Breast epithelium (tissue), 3 donors: ENCODE measurements around the gene AGXT2.

Source experiments
- POLR2A ChIP-seq: fragments of 450-650 bp; IDR thresholded peaks from one replicate; pipeline ENCODE4 v1.6.1; 2016; ENCODE audit warnings: antibody characterized with exemption, mild to moderate bottlenecking, moderate library complexity
- POLR2AphosphoS5 ChIP-seq, 3 donors: sonication (generic); formaldehyde crosslinking; IDR thresholded peaks; one replicate each; pipeline ENCODE4 v1.6.1; 2017; ENCODE audit warnings: antibody characterized with exemption in 3 of 3
- TF ChIP-seq, protein P1 (sequence below), 3 donors: fragments of 450-650 bp; IDR thresholded peaks; one replicate each; pipeline ENCODE4 v1.5.1; 2016 to 2017; ENCODE audit warnings: antibody characterized with exemption in 3 of 3, mild to moderate bottlenecking in 3 of 3, moderate library complexity in 3 of 3

DNA sequence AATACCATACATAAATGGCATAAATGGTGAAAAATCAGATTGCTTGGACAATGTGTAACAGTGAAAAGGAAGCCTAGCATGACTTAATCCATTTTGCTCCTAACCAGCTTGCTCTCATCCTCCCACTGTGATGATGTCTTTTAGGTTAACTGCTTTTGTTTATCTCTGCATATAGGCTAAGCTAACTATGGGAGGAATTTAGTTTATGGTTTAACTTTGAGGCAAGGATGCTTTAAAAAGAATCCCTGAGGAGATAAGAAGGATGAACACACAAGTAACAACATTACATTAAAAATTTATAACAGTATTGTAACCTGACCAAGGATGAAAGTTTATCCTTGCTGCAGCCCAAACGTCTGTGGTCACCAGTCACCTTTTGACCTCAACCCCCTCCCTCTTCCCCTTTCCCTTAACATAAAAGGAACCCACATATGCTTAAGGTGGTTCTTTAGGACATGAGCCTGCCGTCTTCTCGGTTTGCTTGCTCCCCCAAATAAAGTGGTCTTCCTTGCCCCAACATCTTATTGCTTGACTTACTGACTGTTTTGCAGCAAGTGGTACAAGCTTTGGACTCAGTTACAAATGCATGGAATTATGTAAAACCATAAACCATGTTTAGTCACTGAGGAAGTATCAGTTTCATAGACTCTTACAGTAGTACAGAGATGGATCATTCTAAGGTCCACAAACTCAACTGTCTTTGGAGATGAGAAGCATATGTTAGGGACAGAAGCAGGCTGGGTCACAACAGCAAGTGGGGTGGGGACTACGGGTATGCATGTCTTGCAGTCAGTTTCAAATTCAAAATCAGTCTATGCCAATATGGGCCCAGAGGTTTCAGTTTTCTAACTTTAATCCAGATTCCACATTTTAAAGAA is 31.3 kb downstream of the AGXT2 start:
- TF ChIP-seq, protein P1, sequence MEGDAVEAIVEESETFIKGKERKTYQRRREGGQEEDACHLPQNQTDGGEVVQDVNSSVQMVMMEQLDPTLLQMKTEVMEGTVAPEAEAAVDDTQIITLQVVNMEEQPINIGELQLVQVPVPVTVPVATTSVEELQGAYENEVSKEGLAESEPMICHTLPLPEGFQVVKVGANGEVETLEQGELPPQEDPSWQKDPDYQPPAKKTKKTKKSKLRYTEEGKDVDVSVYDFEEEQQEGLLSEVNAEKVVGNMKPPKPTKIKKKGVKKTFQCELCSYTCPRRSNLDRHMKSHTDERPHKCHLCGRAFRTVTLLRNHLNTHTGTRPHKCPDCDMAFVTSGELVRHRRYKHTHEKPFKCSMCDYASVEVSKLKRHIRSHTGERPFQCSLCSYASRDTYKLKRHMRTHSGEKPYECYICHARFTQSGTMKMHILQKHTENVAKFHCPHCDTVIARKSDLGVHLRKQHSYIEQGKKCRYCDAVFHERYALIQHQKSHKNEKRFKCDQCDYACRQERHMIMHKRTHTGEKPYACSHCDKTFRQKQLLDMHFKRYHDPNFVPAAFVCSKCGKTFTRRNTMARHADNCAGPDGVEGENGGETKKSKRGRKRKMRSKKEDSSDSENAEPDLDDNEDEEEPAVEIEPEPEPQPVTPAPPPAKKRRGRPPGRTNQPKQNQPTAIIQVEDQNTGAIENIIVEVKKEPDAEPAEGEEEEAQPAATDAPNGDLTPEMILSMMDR (IDR thresholded peaks at IDR 0.05), result no peak
- TF ChIP-seq POLR2A (no peak), POLR2AphosphoS5 (IDR thresholded peaks at IDR 0.05) (no peak)
